SK-N-SH (cell line): ENCODE results near the gene PTOV1. TPM values are rescaled to one million over a fixed set of nuclear protein-coding genes. Genes with fewer than 3 reads are reported as not detected.

Experiments
- CTCF ChIA-PET: fragments of 300-600, 350-600 bp; formaldehyde crosslinking; extraction: SDS; loops from one replicate; lab custom pipeline; 2021; lab: Yijun Ruan, JAX
- POLR2A ChIA-PET: fragments of 350-600 bp; sonication (Branson Sonifier 250); formaldehyde crosslinking; extraction: SDS; loops from one replicate; lab custom pipeline; 2020; ENCODE audit warnings: antibody characterized with exemption, inconsistent platforms; lab: Yijun Ruan, JAX
- DNase-seq: peaks from one replicate; pipeline ENCODE4 v3.0.0; 2012
- H2AFZ ChIP-seq: fragments of 200-600 bp; sonication (generic); 2 replicates; pipeline ENCODE4 v1.8.1; 2016; ENCODE audit warnings: antibody characterized with exemption, mild to moderate bottlenecking, low read depth
- H3F3A ChIP-seq: fragments of 200-600 bp; sonication (generic); replicated peaks from 2 replicates; pipeline ENCODE3; 2016; ENCODE audit warnings: antibody characterized with exemption, mild to moderate bottlenecking; ENCODE audit not compliant: insufficient read depth
- H3K27ac ChIP-seq, 2 experiments: fragments of 200-500 bp in 1 of 2; fragments of 200-600 bp in 1 of 2; sonication (Bioruptor generic) in 1 of 2; sonication (generic), shearing (Covaris generic) in 1 of 2; 2 replicates each; pipeline versions ENCODE4 v1.5.1 to v1.6.1; 2014 to 2016; ENCODE audit warnings: low read depth in 2 of 2, inconsistent platforms in 1 of 2, low read length in 1 of 2, mild to moderate bottlenecking in 1 of 2, mixed read lengths in 1 of 2
- H3K27me3 ChIP-seq: fragments of 200-600 bp; sonication (generic), shearing (Covaris generic); 2 replicates; pipeline ENCODE4 v1.6.1; 2016; ENCODE audit warnings: mixed run types; ENCODE audit not compliant: insufficient read depth
- H3K36me3 ChIP-seq, 2 experiments: fragments of 200-500 bp in 1 of 2; fragments of 200-600 bp in 1 of 2; sonication (Bioruptor generic) in 1 of 2; sonication (generic) in 1 of 2; replicated peaks in 1 of 2; 2 replicates each; pipeline versions ENCODE3 to v1.5.1; 2014 to 2016; ENCODE audit warnings: low read length in 1 of 2, mild to moderate bottlenecking in 1 of 2; ENCODE audit not compliant: insufficient read depth in 2 of 2, control insufficient read depth in 1 of 2
- H3K4me1 ChIP-seq, 2 experiments: fragments of 200-500 bp in 1 of 2; fragments of 200-600 bp in 1 of 2; sonication (Bioruptor generic) in 1 of 2; sonication (generic), shearing (Covaris generic) in 1 of 2; 2 replicates each; pipeline versions ENCODE4 v1.5.1 to v1.6.1; 2014 to 2016; ENCODE audit warnings: low read depth in 1 of 2, low read length in 1 of 2, mixed run types in 1 of 2; ENCODE audit not compliant: insufficient read depth in 2 of 2, control insufficient read depth in 1 of 2
- H3K4me2 ChIP-seq: fragments of 200-600 bp; sonication (generic), shearing (Covaris generic); 2 replicates; pipeline ENCODE4 v1.6.1; 2017; ENCODE audit warnings: mixed run types
- H3K4me3 ChIP-seq, 2 experiments: fragments of 200-500 bp in 1 of 2; fragments of 200-600 bp in 1 of 2; sonication (Bioruptor generic) in 1 of 2; sonication (generic), shearing (Covaris generic) in 1 of 2; 2 replicates each; pipeline versions ENCODE4 v1.5.1 to v1.8.1; 2014 to 2016; ENCODE audit warnings: low read depth in 2 of 2, inconsistent platforms in 1 of 2, low read length in 1 of 2, mild to moderate bottlenecking in 1 of 2, mixed read lengths in 1 of 2, moderate library complexity in 1 of 2
- H3K79me2 ChIP-seq: fragments of 200-600 bp; sonication (generic); 2 replicates; pipeline ENCODE4 v1.8.1; 2017; ENCODE audit warnings: mild to moderate bottlenecking; ENCODE audit not compliant: insufficient read depth
- H3K9ac ChIP-seq: fragments of 200-600 bp; sonication (generic); 2 replicates; pipeline ENCODE4 v1.6.1; 2017; ENCODE audit warnings: mixed run types
- H3K9me2 ChIP-seq: fragments of 200-600 bp; sonication (generic); 2 replicates; pipeline ENCODE4 v1.6.1; 2017; ENCODE audit warnings: mixed run types
- H3K9me3 ChIP-seq: fragments of 200-600 bp; sonication (generic); 2 replicates; pipeline ENCODE4 v1.6.1; 2017; ENCODE audit warnings: mixed run types, mild to moderate bottlenecking, moderate library complexity
- H4K20me1 ChIP-seq: fragments of 200-600 bp; sonication (generic); 2 replicates; pipeline ENCODE4 v1.6.1; 2017; ENCODE audit warnings: mild to moderate bottlenecking, mixed run types; ENCODE audit not compliant: insufficient read depth
- CTCF ChIP-seq: fragments of 200-600 bp; sonication (generic); IDR thresholded peaks from 2 replicates; pipeline ENCODE4 v1.6.1; 2017; ENCODE audit warnings: antibody characterized with exemption, mild to moderate bottlenecking, moderate library complexity
- EP300 ChIP-seq, 2 experiments: IDR thresholded peaks; 2 replicates each; pipeline versions ENCODE4 v1.4.0 to v1.6.1; 2012; ENCODE audit warnings: borderline replicate concordance in 1 of 2, low read depth in 1 of 2, low read length in 1 of 2
- EZH2phosphoT487 ChIP-seq: fragments of 200-600 bp; sonication (generic); IDR thresholded peaks from 2 replicates; pipeline ENCODE4 v1.6.1; 2017; ENCODE audit warnings: low read depth, mixed run types, mild to moderate bottlenecking, antibody characterized with exemption, moderate library complexity, borderline replicate concordance
- FOSL2 ChIP-seq: IDR thresholded peaks from 2 replicates; pipeline ENCODE4 v1.4.0; 2012; ENCODE audit warnings: low read depth, mild to moderate bottlenecking, moderate library complexity, borderline replicate concordance
- GATA2 ChIP-seq: sonication (generic); formaldehyde crosslinking; IDR thresholded peaks from 2 replicates; pipeline ENCODE4 v1.5.0; 2020; ENCODE audit warnings: mild to moderate bottlenecking, missing genetic modification reagents
- IRF3 ChIP-seq: fragments of 150-350 bp; IDR thresholded peaks from 2 replicates; pipeline ENCODE4 v1.6.1; 2016; ENCODE audit warnings: mild to moderate bottlenecking, low read depth, low read length
- JUND ChIP-seq: IDR thresholded peaks from 2 replicates; pipeline ENCODE4 v1.4.0; 2012
- MEF2A ChIP-seq: IDR thresholded peaks from 2 replicates; pipeline ENCODE4 v1.4.0; 2012; ENCODE audit warnings: low read depth, borderline replicate concordance
- MXI1 ChIP-seq: IDR thresholded peaks from 2 replicates; pipeline ENCODE4 v1.6.1; 2012; ENCODE audit warnings: mild to moderate bottlenecking, low read depth, low read length, improper control_type of control experiment
- NFIC ChIP-seq: IDR thresholded peaks from 2 replicates; pipeline ENCODE4 v1.4.0; 2012; ENCODE audit warnings: borderline replicate concordance
- NRF1 ChIP-seq: IDR thresholded peaks from 2 replicates; pipeline ENCODE4 v1.6.1; 2012; ENCODE audit warnings: low read depth, mild to moderate bottlenecking, low read length
- PBX3 ChIP-seq: IDR thresholded peaks from 2 replicates; pipeline ENCODE4; 2012
- POLR2AphosphoS5 ChIP-seq: IDR thresholded peaks from 2 replicates; pipeline ENCODE4 v1.6.1; 2012; ENCODE audit warnings: low read depth, low read length
- TEAD4 ChIP-seq: IDR thresholded peaks from 2 replicates; pipeline ENCODE4 v1.4.0; 2012; ENCODE audit warnings: mild to moderate bottlenecking, borderline replicate concordance; ENCODE audit not compliant: insufficient read depth
- USF1 ChIP-seq: IDR thresholded peaks from 2 replicates; pipeline ENCODE4 v1.4.0; 2012; ENCODE audit warnings: low read depth, borderline replicate concordance
- ZBTB33 ChIP-seq: IDR thresholded peaks from 2 replicates; pipeline ENCODE4 v1.4.0; 2012; ENCODE audit warnings: low read depth, borderline replicate concordance
- WGBS: methylation state at CpG from one replicate; pipeline ENCODE4 v1.1.6; 2017; ENCODE audit warnings: low lambda C conversion rate; 5-methylcytosine and 5-hydroxymethylcytosine counted together
- polyA plus RNA-seq, 3 experiments: library from polyadenylated mRNA; depleted of rRNA; stranded (reverse); fragments of >200 nt; gene quantifications; 2 replicates each; pipeline ENCODE4 v1.2.3, GENCODE V29; 2012

PTOV1 gene
- polyA plus RNA-seq, 1 of the 3 experiments (the other 2 are of a cell fraction), result 95.0 TPM

GRCh38 chr19:49908480-49909420 is 57.8 kb downstream of the PTOV1 start:
- Histone ChIP-seq H3K9ac (no peak overlapping the region), H3K4me2 (no peak overlapping the region), H3K4me1 (no peaks in the 10 kb centered on the region), H3K79me2 (peaks cover 11% of the 10 kb centered on the region; the same call in 1 of the 2 replicates), H3K36me3 (peaks cover 4 to 20% of the 10 kb centered on the region in 2 experiments), H3F3A (peaks cover 4% of the 10 kb centered on the region), H3K9me2 (no peaks in the 10 kb centered on the region), H3K27me3 (no peaks in the 10 kb centered on the region), H2AFZ (no peak overlapping the region), H3K4me3 (no peak overlapping the region), H4K20me1 (peaks cover 4% of the 10 kb centered on the region; the same call in 1 of the 2 replicates), H3K27ac (no peak overlapping the region), H3K9me3 (no peaks in the 10 kb centered on the region)
- WGBS, result 96% methylated on average over 35 of the region's 37 CpGs
- TF ChIP-seq FOSL2 (no peak), TEAD4 (no peak), EP300 (IDR thresholded peaks at IDR 0.05; ENCODE audit: borderline replicate concordance in 1 of 2, low read depth in 1 of 2, low read length in 1 of 2) (no peak), NRF1 (no peak), MXI1 (no peak), GATA2 (CRISPR knock-in tag) (no peak), CTCF (no peak), JUND (no peak), POLR2AphosphoS5 (no peak), MEF2A (no peak), PBX3 (no peak), EZH2phosphoT487 (no peak), IRF3 (no peak), USF1 (no peak), NFIC (no peak), ZBTB33 (no peak)
- no peak for DNase-seq
- ChIA-PET CTCF (interaction anchor here (0.8 kb wide), 1 partner anchor 18 kb away, joined by 3 read pairs; no protein-coding TSS in a partner anchor), POLR2A (interaction anchor here (1.0 to 1.2 kb wide), 2 partner anchors 11 to 21 kb away, joined by 3 read pairs; partner anchors contain the start of genes ATF5 and NUP62)
